ENCODE data around the gene ST6GAL2. TPM values are rescaled to one million over a fixed set of nuclear protein-coding genes. Genes with fewer than 3 reads are reported as not detected.

ST6GAL2 gene
- polyA plus RNA-seq, 2 of the 4 experiments (the other 2 are of a cell fraction): 26.2 to 52.6 TPM

DNA sequence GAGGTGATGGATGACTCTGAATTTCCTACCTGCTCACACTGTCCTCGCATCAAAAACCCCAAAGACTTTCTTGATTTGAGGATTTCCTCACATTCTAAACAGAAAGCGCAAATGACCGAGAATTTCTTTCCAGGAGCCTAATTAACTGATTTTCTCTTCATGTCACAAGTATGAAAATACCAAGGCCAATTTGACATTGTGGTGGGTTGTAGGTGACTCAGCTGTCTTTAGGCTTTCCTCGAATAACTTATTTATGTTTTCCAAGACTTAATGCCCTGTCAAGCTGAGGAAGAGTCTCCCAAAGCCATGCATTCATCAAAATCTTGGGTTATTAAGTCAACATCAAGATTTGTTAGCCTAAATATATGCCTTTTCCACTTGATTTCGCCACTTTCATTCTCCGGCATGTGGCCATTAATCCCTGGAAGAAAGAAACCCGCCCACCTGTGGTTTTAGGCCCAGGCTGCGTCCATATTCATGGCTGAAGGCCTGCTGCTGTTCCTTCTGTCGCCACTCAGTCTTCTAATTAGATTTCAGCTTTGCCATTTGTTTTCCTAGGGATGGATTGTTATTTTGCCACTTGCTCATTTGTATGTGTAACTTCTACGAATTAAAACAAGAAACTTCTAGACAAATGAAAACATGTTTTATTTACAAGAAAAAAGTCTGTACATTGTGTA lies 84.9 kb downstream of the ST6GAL2 start:
- CTCF ChIA-PET: no interaction called here
- Histone ChIP-seq H3K9me3 (no peaks in the 10 kb centered on the region), H3K4me1 (no peaks in the 10 kb centered on the region), H3K4me2 (no peak overlapping the region), H3K27ac (no peak overlapping the region), H3K4me3 (no peak overlapping the region)
- FAIRE-seq: no peak
- TF ChIP-seq RCOR1 (IDR thresholded peaks at IDR 0.05; ENCODE audit: low read depth, low read length): no peak
- TF ChIP-seq BHLHE40 (IDR thresholded peaks at IDR 0.05; ENCODE audit: low read depth, low read length): no peak
- no peak for ATAC-seq
- WGBS (ENCODE audit: missing lambda C conversion rate): 89% methylated on average over 10 of the region's 10 CpGs
- POLR2A ChIA-PET: no interaction called here
- DNase-seq (ENCODE audit: low read depth in 1 of 2, low spot score in 1 of 2): no peak

DNA sequence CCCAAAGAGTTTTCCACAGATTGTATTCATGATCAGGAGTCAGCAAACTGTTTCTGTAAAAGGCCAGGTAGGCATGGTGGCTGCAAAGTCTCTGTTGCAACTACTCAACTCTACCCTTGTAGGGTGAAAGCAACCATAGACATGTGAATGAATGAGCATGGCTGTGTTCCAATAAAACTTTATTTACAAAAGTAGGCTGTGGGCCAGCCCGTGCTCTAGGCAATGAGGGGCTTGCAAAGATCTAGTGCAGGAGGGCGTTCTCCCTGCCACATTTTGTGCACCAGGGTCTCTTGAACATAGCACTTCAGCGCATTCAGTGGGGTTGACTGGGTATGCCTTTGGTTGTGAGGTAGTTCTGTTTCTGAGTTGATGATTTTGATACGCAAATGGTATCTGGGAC lies 85.8 kb downstream of the ST6GAL2 start:
- H3K4me2 ChIP-seq: no peak overlapping the region
- 87% methylated on average over 4 of the region's 4 CpGs for WGBS (ENCODE audit: missing lambda C conversion rate)
- no peak overlapping the region for H3K27ac ChIP-seq
- ATAC-seq: no peak
- ChIA-PET CTCF (no interaction called here), POLR2A (no interaction called here)
- no peaks in the 10 kb centered on the region for H3K9me3 ChIP-seq
- no peaks in the 10 kb centered on the region for H3K4me1 ChIP-seq
- no peak for FAIRE-seq
- TF ChIP-seq CBX2 (IDR thresholded peaks at IDR 0.05; ENCODE audit: borderline replicate concordance, low read depth): no peak
- no peak for TF ChIP-seq NFE2L2 (conservative IDR thresholded peaks at IDR 0.05; ENCODE audit: low read length)
- no peak for TF ChIP-seq MAFK (IDR thresholded peaks at IDR 0.05; ENCODE audit: partially characterized antibody)
- TF ChIP-seq PHF8 (IDR thresholded peaks at IDR 0.05; ENCODE audit: borderline replicate concordance, low read depth): no peak
- no peak for TF ChIP-seq E2F6 (IDR thresholded peaks at IDR 0.05; ENCODE audit: borderline replicate concordance, low read depth)
- TF ChIP-seq POLR2AphosphoS2 (conservative IDR thresholded peaks at IDR 0.05; ENCODE audit: low read length): no peak
- no peak overlapping the region for H3K4me3 ChIP-seq
- DNase-seq (ENCODE audit: low read depth in 1 of 2, low spot score in 1 of 2): no peak

GRCh38 chr2:106798826-106799552 lies 87.0 kb downstream of the ST6GAL2 start:
- Histone ChIP-seq H3K4me3 (no peak overlapping the region), H3K27ac (no peak overlapping the region), H3K4me1 (no peaks in the 10 kb centered on the region), H3K9me3 (no peaks in the 10 kb centered on the region; the same call in 2 of the 3 replicates), H3K4me2 (no peak overlapping the region)
- FAIRE-seq (no peak), DNase-seq (ENCODE audit: low read depth in 1 of 2, low spot score in 1 of 2) (no peak), ATAC-seq (no peak)
- 68% methylated on average over 5 of the region's 5 CpGs for WGBS (ENCODE audit: missing lambda C conversion rate)
- TF ChIP-seq ZC3H11A (IDR thresholded peaks at IDR 0.05) (no peak), FOSL2 (IDR thresholded peaks at IDR 0.05) (no peak), FOSL2 (CRISPR knock-in tag; IDR thresholded peaks at IDR 0.05) (0 out of 2 replicates have a peak, but pooled peaks have one; percentile 7)
- POLR2A ChIA-PET: no interaction called here
- CTCF ChIA-PET: no interaction called here

DNA sequence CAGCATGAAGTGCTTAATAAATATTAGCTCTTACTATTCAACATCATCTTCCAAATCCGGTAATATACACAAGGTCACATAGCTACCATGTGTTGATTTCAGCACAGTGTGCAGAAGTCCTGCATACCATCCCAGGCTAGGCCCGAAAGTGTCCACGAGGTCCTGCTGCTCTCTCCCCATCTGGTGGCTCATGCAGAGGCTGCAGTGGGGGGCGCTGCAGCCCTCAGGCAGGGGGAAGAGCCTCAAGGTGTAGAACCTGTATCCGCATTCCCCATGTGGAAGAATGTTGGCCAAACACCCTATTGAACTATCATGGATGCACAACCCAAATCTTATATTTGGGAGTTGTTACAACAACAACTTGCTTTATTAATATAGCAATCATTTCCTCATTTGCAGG lies 88.5 kb downstream of the ST6GAL2 start:
- POLR2A ChIA-PET: no interaction called here
- Histone ChIP-seq H3K9me3 (peaks cover 2% of the 10 kb centered on the region; the same call in 2 of the 3 replicates), H3K4me2 (no peak overlapping the region), H3K4me1 (no peaks in the 10 kb centered on the region), H3K27ac (no peak overlapping the region), H3K4me3 (no peak overlapping the region)
- DNase-seq (ENCODE audit: low read depth in 1 of 2, low spot score in 1 of 2) (no peak), FAIRE-seq (no peak), ATAC-seq (no peak; a peak in 1 of 6 replicates)
- 74% methylated on average over 5 of the region's 5 CpGs for WGBS (ENCODE audit: missing lambda C conversion rate)
- CTCF ChIA-PET: interaction anchor here (1.3 kb wide), 1 partner anchor 159 kb away, joined by 3 read pairs; no protein-coding TSS in a partner anchor
- TF ChIP-seq PBX3 (IDR thresholded peaks at IDR 0.05) (no peak), EHF (CRISPR knock-in tag; IDR thresholded peaks at IDR 0.05) (no peak), RARB (CRISPR knock-in tag; IDR thresholded peaks at IDR 0.05) (no peak), KDM5A (IDR thresholded peaks at IDR 0.05) (no peak), HOXA7 (CRISPR knock-in tag; IDR thresholded peaks at IDR 0.05) (no peak), CHD4 (IDR thresholded peaks at IDR 0.05; ENCODE audit: borderline replicate concordance) (no peak), FOSL2 (IDR thresholded peaks at IDR 0.05) (no peak), FOSL2 (CRISPR knock-in tag; IDR thresholded peaks at IDR 0.05) (no peak), CBX2 (IDR thresholded peaks at IDR 0.05; ENCODE audit: borderline replicate concordance, low read depth) (no peak), ESRRA (IDR thresholded peaks at IDR 0.05; ENCODE audit: borderline replicate concordance, low read length) (no peak), JUN (IDR thresholded peaks at IDR 0.05) (no peak), HES2 (IDR thresholded peaks at IDR 0.05) (no peak), HEYL (CRISPR knock-in tag; IDR thresholded peaks at IDR 0.05) (no peak)
- TF ChIP-seq, protein P1, sequence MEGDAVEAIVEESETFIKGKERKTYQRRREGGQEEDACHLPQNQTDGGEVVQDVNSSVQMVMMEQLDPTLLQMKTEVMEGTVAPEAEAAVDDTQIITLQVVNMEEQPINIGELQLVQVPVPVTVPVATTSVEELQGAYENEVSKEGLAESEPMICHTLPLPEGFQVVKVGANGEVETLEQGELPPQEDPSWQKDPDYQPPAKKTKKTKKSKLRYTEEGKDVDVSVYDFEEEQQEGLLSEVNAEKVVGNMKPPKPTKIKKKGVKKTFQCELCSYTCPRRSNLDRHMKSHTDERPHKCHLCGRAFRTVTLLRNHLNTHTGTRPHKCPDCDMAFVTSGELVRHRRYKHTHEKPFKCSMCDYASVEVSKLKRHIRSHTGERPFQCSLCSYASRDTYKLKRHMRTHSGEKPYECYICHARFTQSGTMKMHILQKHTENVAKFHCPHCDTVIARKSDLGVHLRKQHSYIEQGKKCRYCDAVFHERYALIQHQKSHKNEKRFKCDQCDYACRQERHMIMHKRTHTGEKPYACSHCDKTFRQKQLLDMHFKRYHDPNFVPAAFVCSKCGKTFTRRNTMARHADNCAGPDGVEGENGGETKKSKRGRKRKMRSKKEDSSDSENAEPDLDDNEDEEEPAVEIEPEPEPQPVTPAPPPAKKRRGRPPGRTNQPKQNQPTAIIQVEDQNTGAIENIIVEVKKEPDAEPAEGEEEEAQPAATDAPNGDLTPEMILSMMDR (IDR thresholded peaks at IDR 0.05): no peak
- TF ChIP-seq, protein P2, sequence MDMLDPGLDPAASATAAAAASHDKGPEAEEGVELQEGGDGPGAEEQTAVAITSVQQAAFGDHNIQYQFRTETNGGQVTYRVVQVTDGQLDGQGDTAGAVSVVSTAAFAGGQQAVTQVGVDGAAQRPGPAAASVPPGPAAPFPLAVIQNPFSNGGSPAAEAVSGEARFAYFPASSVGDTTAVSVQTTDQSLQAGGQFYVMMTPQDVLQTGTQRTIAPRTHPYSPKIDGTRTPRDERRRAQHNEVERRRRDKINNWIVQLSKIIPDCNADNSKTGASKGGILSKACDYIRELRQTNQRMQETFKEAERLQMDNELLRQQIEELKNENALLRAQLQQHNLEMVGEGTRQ (IDR thresholded peaks at IDR 0.05): no peak
